Mesenteric fat pad (tissue), 1 donor: ENCODE measurements around the gene MALSU1. TPM values are rescaled to one million over a fixed set of nuclear protein-coding genes. Genes with fewer than 3 reads are reported as not detected.
"Not testable (repeated sequence)": the region's sequence is repeated elsewhere in the genome, so short reads cannot be mapped to it uniquely, and the experiment has no call there.

Experiments
- DNase-seq: peaks from one replicate; pipeline ENCODE4 v3.0.0-alpha.2; 2020; ENCODE audit warnings: low spot score
- total RNA-seq: library from RNA; stranded (reverse); fragmentation: NEBNext Ultra II Directional; extraction: Animal tissue kit (Norgen Biotek cat#: 25700); gene quantifications from one replicate; pipeline ENCODE4 v1.2.1, GENCODE V29; 2021
- donor health status: DM: yes; HTN: yes; CAD: no.

The MALSU1 gene
- total RNA-seq, 1 donor from 2014 or later, result 56.2 TPM

DNA sequence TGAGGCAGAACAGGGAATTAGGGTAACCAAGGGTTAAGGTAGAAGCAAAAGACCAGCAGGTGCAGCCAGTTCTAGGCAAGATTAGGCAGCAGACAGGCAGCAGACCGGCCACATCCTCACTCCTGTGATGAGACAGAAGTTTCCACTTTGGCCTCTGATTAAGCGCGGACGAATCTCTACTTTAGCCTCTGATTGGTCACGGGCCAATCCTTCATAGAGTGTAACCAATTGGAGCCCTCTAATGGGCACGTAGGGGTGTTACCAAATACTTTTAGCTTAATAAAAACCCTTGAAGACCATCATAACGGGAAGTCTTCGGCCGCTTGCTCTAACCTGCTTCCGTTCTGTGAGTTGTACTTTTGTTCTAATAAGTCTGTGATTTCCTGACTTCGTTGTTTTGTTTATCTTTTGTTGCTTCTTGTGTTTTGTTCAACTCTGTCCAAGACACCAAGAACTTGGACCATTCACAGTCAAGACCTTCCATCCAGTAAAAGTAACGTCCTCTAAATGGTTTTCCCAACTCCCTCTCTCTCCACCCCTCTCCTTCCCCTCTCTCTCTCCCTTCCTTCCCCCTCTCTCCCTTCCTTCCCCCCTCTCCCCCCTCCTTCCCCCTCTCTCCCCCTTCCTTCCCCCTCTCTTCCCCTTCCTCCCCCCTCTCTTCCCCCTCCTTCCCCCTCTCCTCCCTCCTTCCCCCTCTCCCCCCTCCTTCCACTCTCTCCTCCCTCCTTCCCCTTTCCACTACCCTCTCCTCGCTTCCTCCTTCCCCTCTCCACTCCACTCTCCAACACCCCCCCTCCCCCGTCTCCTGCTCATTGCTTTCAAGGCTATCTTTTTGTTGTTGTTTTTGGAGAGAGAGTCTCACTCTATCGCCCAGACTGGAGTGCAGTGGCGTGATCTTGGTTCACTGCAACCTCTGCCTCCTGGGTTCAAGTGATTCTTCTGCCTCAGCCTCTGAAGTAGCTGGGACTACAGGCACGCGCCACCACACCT, 13.2 kb upstream of the MALSU1 start:
- no peak for DNase-seq

- no peak for DNase-seq
Observed at GRCh38 chr7:23287612-23288011, 11.5 kb upstream of the MALSU1 start.

- DNase-seq, result no peak
Observed at GRCh38 chr7:23290993-23291392, 8.1 kb upstream of the MALSU1 start.

- DNase-seq, result no peak
Observed at GRCh38 chr7:23291957-23292560, 7.1 kb upstream of the MALSU1 start.

GRCh38 chr7:23292623-23293022, 6.5 kb upstream of the MALSU1 start:
- DNase-seq, result no peak

GRCh38 chr7:23293500-23294073, 5.6 kb upstream of the MALSU1 start:
- DNase-seq, result no peak

GRCh38 chr7:23294549-23295400, 4.4 kb upstream of the MALSU1 start:
- no peak for DNase-seq

- DNase-seq, result no peak
Observed at GRCh38 chr7:23295401-23295697, 3.8 kb upstream of the MALSU1 start.

DNA sequence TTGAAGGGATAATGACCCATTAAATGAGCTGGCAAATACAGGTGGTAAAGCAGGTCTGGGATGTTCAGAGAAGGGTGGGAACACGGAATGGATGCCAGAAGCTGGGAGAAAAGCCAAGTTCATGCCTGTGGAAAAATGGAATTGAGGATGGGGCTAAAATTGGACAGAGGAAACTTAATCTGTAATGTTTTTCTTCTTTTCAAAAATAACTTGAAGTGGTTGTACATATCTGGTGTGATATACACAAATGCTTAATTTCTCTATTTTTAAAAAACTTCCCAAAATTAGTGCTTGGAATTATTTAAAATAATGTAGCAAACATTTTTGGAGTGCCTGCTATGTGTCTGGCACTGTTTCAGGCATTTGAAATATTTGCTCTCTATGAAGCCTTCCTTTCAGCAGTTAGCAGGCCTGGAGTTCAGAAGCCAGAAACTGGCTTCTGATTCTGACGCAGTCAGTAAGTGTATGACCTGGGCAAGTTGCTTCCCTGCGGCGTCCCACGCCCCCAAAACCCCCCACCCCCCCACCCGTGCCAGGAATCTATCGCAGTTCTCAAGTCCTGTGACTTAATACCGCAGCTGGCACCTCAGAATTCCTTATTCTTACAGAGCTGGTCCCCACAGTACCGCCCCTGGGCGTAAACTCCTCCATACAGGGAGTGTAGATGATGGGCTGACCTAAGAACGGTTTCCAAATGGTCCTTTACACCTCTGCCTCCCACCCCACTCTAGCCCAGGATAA, 828 bp upstream of the MALSU1 start:
- DNase-seq, result no peak

GRCh38 chr7:23299770-23300300, 696 bp downstream of the MALSU1 start:
- DNase-seq, result no peak

DNA sequence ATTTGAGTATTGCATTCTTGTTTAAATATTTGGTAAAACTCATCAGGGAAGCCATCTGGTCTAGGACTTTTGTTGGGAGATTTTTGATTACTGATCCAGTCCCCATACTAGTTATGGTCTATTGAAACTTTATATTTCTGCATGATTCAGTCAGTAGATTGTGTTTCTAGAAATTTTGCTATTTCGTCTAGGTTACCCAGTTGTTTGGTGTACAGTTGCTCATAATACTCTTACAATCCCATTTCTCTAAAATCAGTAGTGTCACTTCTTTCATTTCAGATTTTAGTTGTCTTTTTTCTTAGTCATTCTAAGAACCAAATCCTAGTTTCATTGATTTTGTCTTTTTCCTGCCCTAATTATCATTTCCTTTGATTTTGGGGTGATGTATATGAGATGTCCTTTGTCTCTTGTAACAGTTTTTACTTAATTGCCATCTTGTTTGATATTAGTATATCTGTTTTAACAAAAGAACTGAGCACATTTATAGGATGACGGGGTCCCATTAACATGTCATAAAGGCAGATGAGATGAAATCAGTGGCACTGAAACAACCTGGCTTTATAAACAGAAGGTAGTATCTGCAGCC, 7.9 kb downstream of the MALSU1 start:
- no peak for DNase-seq

DNA sequence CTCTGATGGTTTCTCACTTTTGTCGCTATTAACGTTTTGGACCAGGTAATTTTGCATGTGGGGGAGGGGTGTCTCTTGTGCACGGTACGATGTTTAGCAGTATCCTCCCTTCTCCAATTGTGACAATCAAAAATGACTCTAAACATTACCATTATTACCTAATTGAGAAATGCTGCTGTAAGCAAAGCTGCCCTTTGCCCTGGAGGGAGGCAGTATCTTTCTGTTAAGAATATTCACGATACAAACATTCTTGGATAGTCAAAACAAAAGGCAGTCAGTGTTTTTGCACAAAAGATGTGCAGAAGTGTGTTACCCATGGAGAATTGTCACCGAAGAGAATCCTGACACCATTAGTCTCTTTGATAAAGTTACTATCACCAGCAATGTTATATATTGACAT, 9.6 kb downstream of the MALSU1 start:
- no peak for DNase-seq

DNA sequence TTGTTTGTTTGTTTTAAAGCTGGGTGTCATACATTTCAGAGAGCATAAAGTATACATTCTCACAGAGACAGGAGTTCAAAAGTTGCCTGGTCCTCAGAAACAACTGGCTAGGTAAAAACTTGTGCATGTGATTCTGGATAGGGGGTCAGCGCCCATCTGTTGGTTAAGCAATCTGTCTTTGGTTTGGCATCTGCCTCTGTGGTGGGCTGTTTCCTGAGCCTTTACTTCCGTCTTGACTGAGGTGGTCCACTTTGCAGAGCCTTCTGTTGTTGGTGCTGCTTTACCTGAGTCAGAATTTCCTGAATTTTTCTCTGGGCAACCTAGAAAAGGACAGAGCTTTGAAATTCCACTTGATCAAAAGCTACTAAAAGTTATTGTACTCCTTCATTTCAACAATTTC, 13.0 kb downstream of the MALSU1 start:
- DNase-seq, result not testable (repeated sequence)

GRCh38 chr7:23315366-23315765, 16.2 kb downstream of the MALSU1 start:
- DNase-seq, result no peak

- DNase-seq, result no peak
Observed at GRCh38 chr7:23331132-23331531, 32.0 kb downstream of the MALSU1 start.

DNA sequence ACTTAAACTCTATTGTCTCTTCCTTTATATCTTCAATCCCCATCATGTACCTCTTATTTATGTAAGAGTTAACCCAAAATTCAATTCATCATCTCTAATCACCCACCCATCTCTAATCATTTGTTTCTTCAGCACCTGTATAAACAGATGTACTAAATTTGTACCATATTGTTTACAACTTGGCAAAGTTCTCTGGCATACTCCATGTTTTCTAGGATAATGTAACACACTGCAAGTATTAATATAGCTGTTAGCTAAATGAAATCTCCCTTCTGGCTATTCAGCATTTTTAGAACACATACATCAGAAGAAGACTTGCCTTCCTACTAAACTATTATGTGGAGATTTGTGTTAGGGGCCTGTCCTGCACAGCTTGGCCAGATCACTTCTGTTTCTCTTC, 33.1 kb downstream of the MALSU1 start:
- no peak for DNase-seq

GRCh38 chr7:23332910-23333612, 33.9 kb downstream of the MALSU1 start:
- DNase-seq, result no peak

GRCh38 chr7:23333671-23334246, 34.6 kb downstream of the MALSU1 start:
- DNase-seq, result no peak

DNA sequence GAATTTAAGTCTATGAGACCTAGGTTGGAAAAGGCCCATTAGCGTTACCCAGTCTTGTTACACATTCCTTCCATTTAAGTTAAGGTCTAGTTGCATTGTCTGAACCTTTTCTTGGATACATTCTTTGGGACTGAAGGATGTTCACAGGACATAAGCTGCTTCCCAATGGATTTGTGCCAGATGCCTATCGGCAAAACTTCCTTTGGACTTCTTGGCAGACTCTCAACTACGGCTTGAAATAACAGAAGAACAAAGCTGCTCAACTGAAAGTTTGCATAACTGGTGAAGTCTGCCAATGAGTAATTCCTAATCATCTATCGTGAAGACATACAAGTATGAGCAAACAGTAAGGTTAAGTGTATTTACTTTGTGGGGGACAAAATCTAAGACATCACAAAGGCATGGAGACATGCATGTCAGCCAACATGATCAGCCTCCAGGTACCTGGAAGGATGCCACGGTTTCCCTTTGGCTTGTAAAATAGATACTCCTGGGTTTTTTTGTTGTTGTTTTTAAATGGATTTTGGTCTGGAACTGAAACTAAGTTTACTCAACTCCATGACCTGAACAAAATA, 35.4 kb downstream of the MALSU1 start:
- DNase-seq, result no peak
